ENCODE data around the gene NRXN2.

Gene NRXN2

GRCh38 chr11:64723117-64723906 lies at the start of gene NRXN2:
Gene NRXN2 (minus strand): TSS chr11:64723197. CDS start chr11:64713699, 9,498 bp downstream.
- peak; percentile 5 for DNase-seq

- no peak for DNase-seq
These were observed 49.5 kb upstream of the NRXN2 start for GRCh38 chr11:64772303-64773018.

GRCh38 chr11:64771861-64772260 lies 48.9 kb upstream of the NRXN2 start:
- DNase-seq = no peak

- no peak for DNase-seq
These were observed 47.1 kb upstream of the NRXN2 start for GRCh38 chr11:64770120-64770519.

DNA sequence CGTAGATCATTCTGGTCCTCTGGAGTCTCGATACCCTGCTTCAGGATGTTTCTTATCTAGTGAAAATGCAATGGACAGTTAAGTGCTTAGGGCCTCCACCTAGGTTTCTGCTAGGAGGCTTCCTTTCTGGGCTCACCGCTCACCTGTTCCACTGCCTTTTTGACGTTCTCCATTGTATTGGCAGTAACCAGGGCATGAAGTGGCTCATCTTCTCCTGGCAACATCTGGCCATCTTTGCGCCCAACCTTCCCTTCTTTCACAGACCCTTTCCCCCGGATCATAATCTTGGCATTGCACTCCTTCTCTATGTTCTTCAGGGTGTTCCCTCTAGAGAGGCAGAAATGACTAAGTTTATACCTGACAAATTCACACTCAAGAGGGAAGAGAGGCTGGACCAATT lies 46.3 kb upstream of the NRXN2 start:
- no peak for DNase-seq

- DNase-seq = no peak
These were observed 45.3 kb upstream of the NRXN2 start for GRCh38 chr11:64768300-64768694.

DNA sequence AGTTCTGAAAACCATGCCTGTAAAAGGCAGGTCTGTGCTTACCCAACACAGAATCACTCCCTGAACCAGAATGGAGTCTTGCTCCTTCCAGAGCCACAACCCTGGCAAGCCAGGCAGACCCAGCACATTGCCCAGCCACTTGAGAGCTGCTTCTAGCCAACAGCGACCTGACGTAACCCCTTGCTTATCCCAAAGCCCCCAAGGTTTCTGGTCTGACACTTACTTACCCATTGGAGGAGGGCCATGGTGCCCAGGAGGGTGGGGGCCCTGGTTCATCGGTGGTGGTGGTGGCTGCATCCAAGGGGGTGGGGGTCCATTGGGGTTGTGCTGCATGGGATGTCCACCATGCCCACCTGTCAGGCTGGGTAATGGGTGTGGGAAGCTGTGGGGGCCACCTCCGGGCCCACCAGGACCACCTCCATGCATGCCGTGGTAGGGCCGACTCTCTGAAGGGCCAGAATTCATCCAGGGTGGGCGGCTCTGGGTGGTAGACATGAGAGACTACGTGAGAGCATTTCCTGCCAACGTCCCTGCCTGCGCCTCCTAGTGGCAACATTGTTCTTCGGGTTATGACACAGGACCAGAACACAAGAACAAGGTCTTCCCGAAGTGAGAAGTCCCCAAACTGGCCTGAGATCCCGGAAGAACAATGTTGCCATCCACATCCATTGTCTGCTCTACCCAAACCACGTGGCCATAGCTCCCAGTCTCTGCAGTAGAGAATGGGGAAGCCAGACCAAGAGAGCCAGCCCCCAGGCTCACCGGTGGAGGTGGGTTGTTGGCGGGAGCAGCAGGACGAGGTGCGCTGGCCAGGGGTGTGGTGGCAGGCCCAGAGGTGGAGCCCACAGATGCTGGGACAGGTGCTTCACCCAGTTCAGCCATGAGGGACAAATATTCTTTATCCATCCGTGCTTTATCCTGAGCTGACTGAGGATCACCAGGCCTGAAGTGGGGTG lies 44.6 kb upstream of the NRXN2 start:
- DNase-seq = no peak

DNA sequence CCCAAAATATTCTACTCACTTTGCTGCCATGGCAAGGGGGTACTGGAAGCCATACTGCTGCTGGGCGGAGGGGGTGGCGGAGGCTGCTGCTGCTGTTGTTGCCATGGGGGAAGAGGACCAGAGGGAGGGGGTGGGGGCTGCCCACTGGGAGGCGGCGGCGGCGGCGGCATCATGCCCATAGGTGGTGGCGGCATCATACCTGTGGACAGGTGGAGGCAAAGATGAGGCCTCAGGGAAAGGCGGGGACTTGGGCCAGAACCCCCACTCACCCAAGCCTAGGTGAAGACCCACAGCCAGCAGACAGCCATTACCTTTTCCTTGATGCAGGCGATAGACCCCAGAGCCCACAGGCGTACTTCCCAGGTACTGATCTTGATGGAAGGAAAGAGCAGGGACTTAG lies 43.9 kb upstream of the NRXN2 start:
- no peak for DNase-seq

DNA sequence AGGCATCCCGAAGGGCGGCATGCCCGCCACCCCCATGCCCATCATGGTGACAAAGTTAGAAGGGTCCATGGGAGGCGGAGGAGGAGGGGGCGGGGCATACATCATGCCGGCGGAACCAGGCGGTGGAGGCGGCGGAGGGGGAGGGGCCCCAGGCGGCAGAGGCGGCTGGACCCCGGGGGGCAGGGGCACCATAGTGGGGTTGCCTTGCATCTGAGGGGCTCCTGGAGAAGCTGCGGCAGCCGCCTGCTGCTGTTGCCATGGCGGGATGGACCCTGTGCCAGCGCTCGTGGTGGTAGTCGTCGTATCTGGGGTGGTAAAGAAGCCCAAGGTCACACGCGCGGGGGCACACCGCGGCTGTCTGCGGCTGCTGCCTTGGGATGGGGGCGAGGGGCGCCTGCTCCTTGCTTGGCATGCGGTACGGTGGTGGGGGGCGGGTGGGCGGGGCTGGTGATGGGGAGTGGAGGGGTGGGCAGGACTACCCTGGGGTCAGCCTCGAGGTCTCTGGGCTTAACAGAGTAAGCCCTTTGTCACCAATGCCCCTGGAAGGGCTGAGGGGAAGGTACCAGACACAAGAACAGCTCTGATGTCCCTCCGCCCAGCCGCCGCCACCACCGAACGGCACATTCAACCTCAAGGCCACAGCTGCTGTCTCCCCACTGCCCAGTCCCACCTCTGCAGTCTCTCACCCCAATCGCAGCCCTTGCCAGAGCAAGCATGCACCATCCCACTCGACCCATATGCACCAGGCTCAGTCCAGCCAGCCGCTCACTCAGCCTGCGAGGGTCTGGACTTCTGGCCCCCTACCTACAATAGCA lies 43.1 kb upstream of the NRXN2 start:
- DNase-seq = no peak

DNA sequence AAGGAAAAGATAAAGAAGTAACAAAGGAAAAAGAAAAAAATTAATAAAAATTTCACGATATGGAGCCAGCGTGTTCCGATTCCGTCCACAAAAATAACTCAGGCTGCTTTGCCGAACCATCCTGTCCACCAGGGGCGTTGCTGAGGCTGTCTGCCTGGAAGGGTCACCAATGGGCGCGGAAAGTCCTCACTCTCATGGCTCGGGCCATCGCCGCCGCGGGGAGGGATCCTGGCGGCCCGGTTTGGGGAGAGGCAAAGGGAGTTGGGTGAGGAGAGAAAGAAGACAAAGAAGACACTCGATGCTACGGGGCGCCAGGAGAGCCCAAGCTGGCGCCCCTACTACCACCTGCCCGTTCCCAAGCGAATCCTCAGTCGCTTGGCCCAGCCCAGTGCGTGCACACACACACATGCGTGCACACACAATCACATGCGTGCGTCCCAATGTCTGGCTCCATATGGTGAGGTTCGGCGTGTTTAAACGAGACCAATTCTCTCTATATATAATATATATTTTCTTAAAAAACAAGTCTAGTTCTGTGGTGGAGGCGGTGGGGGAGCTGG lies 42.4 kb upstream of the NRXN2 start:
- DNase-seq = no peak

- DNase-seq = no peak
These were observed 41.8 kb upstream of the NRXN2 start for GRCh38 chr11:64764753-64765152.

GRCh38 chr11:64764040-64764611 lies 41.1 kb upstream of the NRXN2 start:
- no peak for DNase-seq

GRCh38 chr11:64763526-64764039 lies 40.6 kb upstream of the NRXN2 start:
- DNase-seq = no peak

DNA sequence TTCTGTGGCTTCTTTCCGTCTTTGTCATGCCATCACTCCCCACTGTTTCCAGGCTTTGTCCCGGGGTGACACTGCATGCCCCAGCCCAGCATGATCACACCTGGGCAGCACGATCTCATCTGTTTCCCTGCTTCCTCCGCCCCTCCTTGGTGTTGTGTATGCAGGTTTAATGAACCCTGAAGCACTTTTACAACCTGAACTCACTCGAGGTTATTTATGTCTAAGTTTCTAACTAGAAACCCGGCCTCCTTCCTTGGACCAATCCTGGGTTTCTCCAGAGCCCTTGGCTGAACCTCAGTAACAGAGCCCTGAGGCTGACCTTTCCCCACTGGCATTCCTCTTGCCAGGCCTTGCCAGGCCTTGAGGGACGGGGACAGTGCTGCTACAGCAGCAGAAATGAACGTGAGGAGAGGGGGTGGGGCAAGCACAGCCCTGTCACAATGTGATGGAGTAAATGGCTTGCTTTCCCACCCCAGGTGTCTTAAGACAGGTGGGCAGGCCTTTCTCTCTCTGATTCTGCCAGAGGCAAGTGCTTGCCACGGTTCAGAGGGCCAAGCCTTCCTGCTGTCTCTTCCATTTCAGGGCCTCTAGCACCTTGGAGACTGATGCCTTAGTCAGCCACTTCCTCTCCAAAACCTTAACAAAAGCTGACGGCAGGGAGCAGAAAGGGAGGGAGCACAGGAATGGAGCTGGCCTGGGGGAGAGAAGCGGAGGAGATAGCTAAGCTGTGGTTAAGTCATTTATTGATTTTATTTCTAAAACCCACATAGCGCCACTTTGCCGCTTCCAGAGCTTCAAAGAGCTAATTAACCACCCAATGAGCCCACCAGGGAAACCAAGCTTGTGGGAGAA lies 39.9 kb upstream of the NRXN2 start:
- no peak for DNase-seq

- no peak for DNase-seq
These were observed 39.3 kb upstream of the NRXN2 start for GRCh38 chr11:64762277-64762673.

GRCh38 chr11:64760759-64761420 lies 37.9 kb upstream of the NRXN2 start:
- no peak for DNase-seq

- no peak for DNase-seq
These were observed 37.0 kb upstream of the NRXN2 start, which contains the start of gene PYGM for GRCh38 chr11:64759722-64760719. Gene PYGM (minus strand): TSS chr11:64759974. CDS start chr11:64759898, 76 bp downstream.

DNA sequence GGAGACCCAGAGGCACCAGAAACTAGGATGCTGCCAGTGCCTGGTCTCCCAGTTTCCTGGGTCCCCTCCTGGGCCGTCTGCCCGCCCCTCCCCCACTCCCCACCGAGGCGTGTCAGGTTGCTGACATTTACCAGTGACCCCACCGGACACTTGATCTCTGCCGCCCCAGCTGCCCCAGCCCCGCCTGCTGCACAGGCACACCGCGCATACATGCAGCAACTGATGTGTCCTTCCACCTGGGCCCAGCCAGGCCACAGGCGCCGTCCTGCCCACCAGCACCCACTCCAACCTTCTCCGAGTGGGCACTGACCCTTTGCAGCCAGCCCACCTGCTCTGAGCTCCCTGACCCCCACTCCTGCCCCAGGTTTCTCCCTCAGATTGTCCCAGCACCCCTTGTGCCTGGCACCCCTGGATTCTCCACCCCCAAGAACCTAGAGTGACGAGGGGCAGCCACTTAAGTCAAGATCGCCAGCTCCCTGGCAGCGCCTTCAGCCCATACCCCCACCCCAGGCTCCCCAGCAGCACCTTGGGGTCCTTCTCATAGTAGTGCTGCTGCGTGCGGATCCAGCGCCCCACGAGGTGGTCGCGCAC lies 36.2 kb upstream of the NRXN2 start:
- DNase-seq = no peak
